Effector memory CD4-positive, alpha-beta T cell (primary cell): ENCODE measurements around the gene ATXN1.
"Not testable (repeated sequence)": the region's sequence is repeated elsewhere in the genome, so short reads cannot be mapped to it uniquely, and the experiment has no call there.

ENCODE experiments used
- DNase-seq, 3 donors: peaks; one replicate each; pipeline ENCODE4 v3.0.0-alpha.2; 2020
- H3K27ac ChIP-seq: 2 replicates; pipeline ENCODE4 v1.7.0; 2013; ENCODE audit warnings: mild to moderate bottlenecking, low read length, moderate library complexity; ENCODE audit not compliant: insufficient read depth, poor library complexity, severe bottlenecking
- H3K27me3 ChIP-seq: replicated peaks from 2 replicates; pipeline ENCODE4 v1.7.0; 2013; ENCODE audit warnings: mild to moderate bottlenecking, low read length; ENCODE audit not compliant: insufficient read depth, control insufficient read depth, poor library complexity, severe bottlenecking
- H3K36me3 ChIP-seq: 2 replicates; pipeline ENCODE4 v1.7.0; 2013; ENCODE audit warnings: mild to moderate bottlenecking, low read length, moderate library complexity; ENCODE audit not compliant: control insufficient read depth, insufficient read depth
- H3K4me1 ChIP-seq: 2 replicates; pipeline ENCODE4 v1.7.0; 2013; ENCODE audit warnings: low read length, mild to moderate bottlenecking; ENCODE audit not compliant: control insufficient read depth, insufficient read depth, poor library complexity, severe bottlenecking
- H3K4me3 ChIP-seq: 2 replicates; pipeline ENCODE4 v1.7.0; 2013; ENCODE audit warnings: low read length, low read depth, mild to moderate bottlenecking; ENCODE audit not compliant: insufficient read depth, poor library complexity, severe bottlenecking
- H3K9me3 ChIP-seq: 2 replicates; pipeline ENCODE4 v1.7.0; 2013; ENCODE audit warnings: mild to moderate bottlenecking, low read length, moderate library complexity; ENCODE audit not compliant: control insufficient read depth

Gene ATXN1

DNA sequence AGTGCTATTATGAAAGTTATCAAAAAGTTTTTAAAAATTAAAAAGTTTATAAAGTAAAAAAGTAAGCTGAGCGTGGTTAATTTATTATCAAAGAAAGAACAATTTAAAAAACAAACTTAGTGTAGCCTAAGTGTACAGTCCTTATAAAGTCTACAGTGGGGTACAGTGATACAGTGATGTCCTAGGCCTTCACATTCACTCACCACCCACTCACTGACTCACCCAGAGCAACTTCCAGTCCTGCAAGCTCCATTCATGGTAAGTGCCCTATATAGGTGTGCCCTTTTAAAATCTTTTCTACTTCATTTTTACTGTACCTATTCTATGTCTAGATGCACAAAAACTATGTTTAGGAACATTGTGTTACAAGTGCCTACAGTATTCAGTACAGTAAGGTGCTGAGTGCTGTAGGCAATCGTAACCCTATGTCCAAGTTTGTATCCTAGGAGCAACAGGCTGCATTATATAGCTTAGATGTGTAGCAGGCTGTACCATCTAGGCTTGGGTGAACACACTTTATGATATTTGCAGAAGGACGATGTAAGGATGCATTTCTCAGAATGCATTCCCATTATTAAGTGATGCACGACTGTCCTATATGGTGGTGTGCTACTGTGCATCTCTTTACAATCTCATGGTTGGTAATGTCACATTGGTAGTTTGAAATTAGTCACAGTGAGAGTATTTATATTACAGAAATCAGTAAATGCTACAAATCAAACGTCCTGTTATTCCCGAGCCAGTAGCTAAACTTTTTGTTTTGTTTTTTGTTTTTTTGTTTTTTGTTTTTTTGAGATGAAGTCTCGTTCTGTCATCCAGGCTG, 364.6 kb downstream of the ATXN1 start:
- no peak for DNase-seq
- no peak overlapping the region for H3K4me3 ChIP-seq
- H3K36me3 ChIP-seq, result no peaks in the 10 kb centered on the region
- no peaks in the 10 kb centered on the region for H3K4me1 ChIP-seq
- no peaks in the 10 kb centered on the region for H3K27me3 ChIP-seq
- no peak overlapping the region for H3K27ac ChIP-seq
- no peaks in the 10 kb centered on the region for H3K9me3 ChIP-seq

DNA sequence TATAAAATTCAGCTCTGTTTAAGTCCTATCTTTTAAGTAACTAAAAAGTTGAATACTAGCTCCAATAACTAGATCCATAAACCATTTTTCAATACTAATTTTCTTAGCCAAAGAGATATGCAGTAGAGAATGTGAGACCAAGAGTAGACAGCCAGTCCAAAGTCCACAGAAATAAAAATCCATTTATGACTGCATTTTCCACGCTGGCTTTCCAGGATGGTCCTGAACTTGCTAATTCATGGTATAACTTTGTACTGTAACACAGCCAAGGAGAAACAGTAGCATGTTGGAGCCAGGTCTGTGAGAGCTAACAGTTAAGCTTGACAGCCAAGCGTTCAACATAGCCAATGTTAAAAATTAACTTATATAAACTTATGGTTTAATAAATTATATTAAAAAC, 366.6 kb downstream of the ATXN1 start:
- Histone ChIP-seq H3K27ac (no peak overlapping the region), H3K4me1 (no peaks in the 10 kb centered on the region), H3K9me3 (no peaks in the 10 kb centered on the region), H3K4me3 (no peak overlapping the region), H3K36me3 (no peaks in the 10 kb centered on the region), H3K27me3 (no peaks in the 10 kb centered on the region)
- no peak for DNase-seq

DNA sequence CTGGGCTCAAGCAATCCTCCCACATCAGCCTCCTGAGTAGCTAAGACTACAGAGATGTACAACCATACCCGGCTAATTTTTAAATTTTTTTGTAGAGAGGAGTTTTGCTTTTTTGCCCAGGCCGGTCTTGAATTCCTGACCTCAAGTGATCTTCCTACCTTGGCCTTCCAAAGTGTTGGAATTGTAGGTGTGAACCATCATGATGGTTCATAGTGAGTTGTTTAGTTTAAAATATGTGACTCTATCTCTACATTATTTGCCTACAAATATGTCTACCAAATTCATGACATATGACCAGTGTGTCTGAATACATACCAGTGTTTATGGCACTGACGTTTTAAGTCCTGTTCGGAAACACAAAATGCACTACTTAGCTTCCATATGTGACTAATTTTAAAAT, 367.9 kb downstream of the ATXN1 start:
- no peaks in the 10 kb centered on the region for H3K27me3 ChIP-seq
- no peak for DNase-seq
- H3K4me3 ChIP-seq, result no peak overlapping the region
- no peaks in the 10 kb centered on the region for H3K9me3 ChIP-seq
- no peaks in the 10 kb centered on the region for H3K4me1 ChIP-seq
- H3K27ac ChIP-seq, result no peak overlapping the region
- H3K36me3 ChIP-seq, result no peaks in the 10 kb centered on the region

DNA sequence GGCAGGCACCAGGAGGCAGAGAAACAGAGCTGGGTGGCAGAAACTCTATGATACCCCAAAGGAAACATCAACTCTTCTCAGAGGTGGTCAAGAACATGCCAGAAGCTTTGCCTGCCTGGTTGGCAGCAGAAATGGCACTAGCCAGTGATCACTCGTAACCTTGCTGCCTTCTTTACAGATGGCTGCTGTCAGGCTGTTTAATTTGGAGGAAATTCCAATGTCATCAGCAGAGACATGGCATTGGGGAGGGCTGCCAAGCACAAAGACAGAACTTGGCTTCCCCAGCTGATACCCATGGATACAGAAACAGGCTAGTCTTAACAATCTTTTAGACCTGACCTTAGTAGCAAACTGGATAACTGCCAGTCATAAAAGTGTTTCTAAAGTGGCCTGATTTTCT, 369.2 kb downstream of the ATXN1 start:
- H3K4me3 ChIP-seq, result no peak overlapping the region
- H3K27me3 ChIP-seq, result no peaks in the 10 kb centered on the region
- H3K9me3 ChIP-seq, result no peaks in the 10 kb centered on the region
- no peak for DNase-seq
- no peaks in the 10 kb centered on the region for H3K4me1 ChIP-seq
- no peak overlapping the region for H3K27ac ChIP-seq
- H3K36me3 ChIP-seq, result no peaks in the 10 kb centered on the region

DNA sequence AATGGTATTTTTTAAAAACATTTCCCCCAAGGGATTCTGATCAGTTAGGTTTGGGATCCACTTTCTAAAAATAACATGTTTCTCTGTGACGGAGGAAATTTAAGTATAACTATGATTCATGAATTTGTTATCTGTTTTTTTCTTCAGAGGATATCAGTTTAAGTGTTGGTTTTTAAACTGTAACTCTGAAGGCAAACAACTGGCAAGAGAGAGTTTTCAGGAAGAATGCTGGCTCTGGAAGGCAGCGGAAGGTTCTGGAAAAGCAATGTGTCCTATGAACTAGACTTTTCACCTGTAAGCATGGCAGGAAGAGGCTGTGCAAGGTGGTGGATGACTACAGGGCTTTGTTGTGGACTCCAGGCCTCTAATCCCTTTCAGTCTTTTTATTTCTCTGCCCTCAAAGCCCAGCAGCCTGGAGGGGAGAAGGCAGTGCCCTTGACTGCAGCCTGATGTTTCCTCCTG, 369.8 kb downstream of the ATXN1 start:
- H3K36me3 ChIP-seq, result no peaks in the 10 kb centered on the region
- H3K27ac ChIP-seq, result no peak overlapping the region
- H3K27me3 ChIP-seq, result no peaks in the 10 kb centered on the region
- no peak overlapping the region for H3K4me3 ChIP-seq
- no peak for DNase-seq
- H3K9me3 ChIP-seq, result no peaks in the 10 kb centered on the region
- H3K4me1 ChIP-seq, result no peaks in the 10 kb centered on the region

DNA sequence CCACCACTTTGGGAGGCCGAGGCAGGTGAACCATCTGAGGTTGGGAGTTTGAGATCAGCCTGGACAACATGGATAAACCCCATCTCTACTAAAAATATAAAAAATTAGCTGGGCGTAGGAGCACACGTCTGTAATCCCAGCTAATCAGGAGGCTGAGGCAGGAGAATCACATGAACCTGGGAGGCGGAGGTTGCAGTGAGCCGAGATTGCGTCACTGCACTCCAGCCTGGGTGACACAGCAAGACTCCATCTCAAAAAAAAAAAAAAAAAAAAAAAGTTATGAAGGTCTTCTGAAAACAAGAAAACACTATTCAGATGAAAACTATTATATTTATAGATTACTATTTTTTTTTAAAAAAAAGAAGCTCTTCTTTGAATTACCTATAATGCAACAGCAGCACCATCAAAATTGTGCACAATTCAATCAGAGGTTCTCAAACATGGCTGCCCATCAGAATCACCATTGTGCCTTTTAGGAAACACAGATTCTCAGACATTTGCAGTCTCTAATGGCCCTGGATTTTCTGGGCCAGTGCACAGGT, 370.3 kb downstream of the ATXN1 start:
- H3K4me3 ChIP-seq, H3K27me3 ChIP-seq, H3K27ac ChIP-seq, H3K36me3 ChIP-seq, H3K9me3 ChIP-seq, H3K4me1 ChIP-seq, DNase-seq: not testable (repeated sequence)

DNA sequence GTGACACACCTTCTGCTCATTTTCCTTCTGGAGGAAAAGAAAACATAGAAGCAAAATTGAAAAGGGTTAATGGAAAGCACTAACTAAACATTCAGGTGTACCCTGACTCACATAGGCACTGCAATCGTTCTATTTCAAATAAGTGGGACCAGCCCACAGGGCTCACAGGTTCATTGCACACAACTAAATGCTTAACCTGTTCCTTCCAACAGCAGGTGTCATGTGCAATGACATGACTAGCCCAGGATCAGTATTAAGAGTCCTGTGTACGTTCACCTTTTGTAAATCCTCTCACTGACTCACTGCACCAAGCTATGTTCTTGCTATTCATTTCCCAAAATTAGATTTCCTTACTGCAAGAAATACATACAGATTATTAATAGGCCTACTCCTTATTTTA, 371.6 kb downstream of the ATXN1 start:
- H3K9me3 ChIP-seq, result no peaks in the 10 kb centered on the region
- no peaks in the 10 kb centered on the region for H3K36me3 ChIP-seq
- no peak overlapping the region for H3K4me3 ChIP-seq

DNA sequence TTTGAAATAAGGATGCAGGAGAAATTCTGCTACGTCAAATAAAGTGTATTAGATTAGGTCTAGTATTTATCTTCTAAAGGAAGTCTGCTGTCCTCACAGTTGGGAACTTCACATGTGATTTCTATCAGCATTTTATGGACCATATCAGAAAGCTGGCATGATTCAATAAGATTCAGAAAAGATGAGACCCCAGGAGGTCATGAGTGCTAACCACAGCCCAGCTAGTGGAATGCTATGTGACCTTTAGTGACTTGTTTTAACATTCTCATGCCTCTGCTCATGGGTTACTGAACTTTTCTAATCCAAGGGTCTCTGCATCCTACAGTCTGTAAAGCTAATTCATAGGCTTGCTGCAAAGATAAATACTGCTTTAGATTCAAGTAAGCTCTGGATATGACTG, 372.8 kb downstream of the ATXN1 start:
- no peak for DNase-seq
- Histone ChIP-seq H3K27me3 (no peaks in the 10 kb centered on the region), H3K36me3 (no peaks in the 10 kb centered on the region), H3K27ac (no peak overlapping the region), H3K4me3 (no peak overlapping the region), H3K4me1 (no peaks in the 10 kb centered on the region), H3K9me3 (no peaks in the 10 kb centered on the region)

More for the DNA sequence above, 371.6 kb downstream of the ATXN1 start:
- Histone ChIP-seq H3K4me1 (no peaks in the 10 kb centered on the region), H3K27me3 (no peaks in the 10 kb centered on the region), H3K27ac (no peak overlapping the region)
- DNase-seq, result no peak

DNA sequence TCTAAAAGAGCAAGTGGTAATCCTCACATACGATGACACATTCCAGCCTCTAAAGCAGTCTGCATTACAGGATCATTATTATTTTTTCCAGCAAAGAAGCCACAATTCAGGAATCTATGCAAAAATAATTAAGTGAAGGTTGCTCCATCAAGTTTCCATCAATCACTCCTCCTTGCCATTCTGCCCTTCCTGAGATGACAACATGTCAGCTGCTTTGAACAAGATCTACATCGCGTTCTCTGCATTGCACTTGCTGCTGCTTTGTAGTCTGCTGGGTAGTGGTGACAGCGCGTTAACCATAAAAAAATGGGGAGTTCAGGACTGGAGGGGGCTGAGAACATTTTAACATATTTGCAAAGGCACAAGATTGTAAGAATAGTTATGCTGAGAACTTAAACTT, 375.2 kb downstream of the ATXN1 start:
- Histone ChIP-seq H3K9me3 (no peaks in the 10 kb centered on the region), H3K36me3 (no peaks in the 10 kb centered on the region), H3K4me1 (no peaks in the 10 kb centered on the region), H3K4me3 (no peak overlapping the region), H3K27me3 (no peaks in the 10 kb centered on the region), H3K27ac (no peak overlapping the region)
- DNase-seq, result no peak

DNA sequence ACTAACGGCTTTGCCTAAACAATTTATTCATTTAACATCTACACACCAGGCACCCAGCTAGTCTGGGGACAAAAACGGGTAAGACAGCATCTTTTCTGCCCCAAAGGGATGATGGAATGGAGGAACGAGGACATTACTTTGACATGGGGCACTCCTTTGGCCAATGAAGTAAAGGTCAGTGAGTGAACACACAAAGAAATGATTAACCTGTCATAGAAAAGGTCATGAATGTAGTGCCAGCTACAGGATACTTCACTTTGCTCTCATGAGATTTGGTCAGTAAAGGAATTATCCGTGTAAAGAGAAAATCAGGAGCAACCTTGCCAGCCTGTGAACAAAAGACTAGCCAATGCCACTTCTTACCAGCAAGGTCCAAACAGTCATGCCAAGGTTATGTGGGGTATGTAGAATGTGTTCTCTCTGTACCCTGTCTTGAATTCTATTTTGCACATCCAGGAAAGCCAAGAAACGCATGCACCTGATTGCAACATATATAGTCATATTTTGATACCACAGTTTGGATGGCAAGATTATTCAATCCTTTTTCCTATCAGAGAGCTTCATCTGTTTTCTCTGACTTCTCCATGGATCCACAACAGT, 377.6 kb downstream of the ATXN1 start:
- H3K27ac ChIP-seq, result no peak overlapping the region
- no peaks in the 10 kb centered on the region for H3K9me3 ChIP-seq
- H3K4me1 ChIP-seq, result no peaks in the 10 kb centered on the region
- no peaks in the 10 kb centered on the region for H3K27me3 ChIP-seq
- no peaks in the 10 kb centered on the region for H3K36me3 ChIP-seq
- no peak for DNase-seq
- H3K4me3 ChIP-seq, result no peak overlapping the region
